ENCODE measurements around the gene PSMD9. TPM values are rescaled to one million over a fixed set of nuclear protein-coding genes. Genes with fewer than 3 reads are reported as not detected.
"Not testable (repeated sequence)": the region's sequence is repeated elsewhere in the genome, so short reads cannot be mapped to it uniquely, and the experiment has no call there.

PSMD9 gene
- total RNA-seq, 2 donors from 2014 or later = 41.4 to 50.9 TPM

DNA sequence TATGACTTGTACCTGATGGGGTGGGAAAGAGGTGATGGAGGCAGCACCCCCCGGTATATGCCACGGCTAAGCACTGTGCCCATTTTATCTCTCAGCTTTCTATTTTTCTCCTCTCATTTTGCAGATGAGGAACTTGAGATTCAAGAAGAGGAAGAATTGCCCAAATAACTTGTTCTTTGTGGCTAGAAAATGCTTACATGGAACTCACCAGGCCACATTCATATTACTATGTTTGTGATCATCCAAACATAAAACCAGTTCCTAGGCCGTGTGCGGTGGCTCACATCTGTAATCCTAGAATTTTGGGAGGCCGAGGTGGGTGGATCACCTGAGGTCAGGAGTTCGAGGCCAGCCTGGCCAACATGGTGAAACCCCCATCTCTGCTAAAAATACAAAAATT is 14.5 kb upstream of the PSMD9 start:
- Histone ChIP-seq H3K36me3 (ENCODE audit: control insufficient read depth, insufficient read depth, low read length) (no peaks in the 10 kb centered on the region), H3K4me3 (ENCODE audit: low read length) (no peak overlapping the region), H3K4me1 (ENCODE audit: control insufficient read depth, insufficient read depth, low read length) (no peaks in the 10 kb centered on the region), H3K27ac (ENCODE audit: low read depth, low read length) (no peak overlapping the region), H3K9me3 (ENCODE audit: control insufficient read depth, low read length) (no peaks in the 10 kb centered on the region), H3K9ac (ENCODE audit: extremely low read depth, low read length, poor library complexity, severe bottlenecking) (no peak overlapping the region), H3K27me3 (ENCODE audit: control insufficient read depth, insufficient read depth, low read length, poor library complexity, severe bottlenecking) (no peaks in the 10 kb centered on the region)
- H3K36me3 Mint-ChIP-seq (ENCODE audit: low read depth) = no peaks in the 10 kb centered on the region
- DNase-seq = no peak
- H3K9me3 Mint-ChIP-seq = no peaks in the 10 kb centered on the region
- 96 to 100% methylated on average over 6 of the region's 6 CpGs for WGBS, 2 experiments (ENCODE audit: insufficient coverage in 1 of 2, insufficient read length in 1 of 2)
- H3K27ac Mint-ChIP-seq = no peak overlapping the region
- H3K4me1 Mint-ChIP-seq = no peaks in the 10 kb centered on the region
- TF ChIP-seq, protein P1, sequence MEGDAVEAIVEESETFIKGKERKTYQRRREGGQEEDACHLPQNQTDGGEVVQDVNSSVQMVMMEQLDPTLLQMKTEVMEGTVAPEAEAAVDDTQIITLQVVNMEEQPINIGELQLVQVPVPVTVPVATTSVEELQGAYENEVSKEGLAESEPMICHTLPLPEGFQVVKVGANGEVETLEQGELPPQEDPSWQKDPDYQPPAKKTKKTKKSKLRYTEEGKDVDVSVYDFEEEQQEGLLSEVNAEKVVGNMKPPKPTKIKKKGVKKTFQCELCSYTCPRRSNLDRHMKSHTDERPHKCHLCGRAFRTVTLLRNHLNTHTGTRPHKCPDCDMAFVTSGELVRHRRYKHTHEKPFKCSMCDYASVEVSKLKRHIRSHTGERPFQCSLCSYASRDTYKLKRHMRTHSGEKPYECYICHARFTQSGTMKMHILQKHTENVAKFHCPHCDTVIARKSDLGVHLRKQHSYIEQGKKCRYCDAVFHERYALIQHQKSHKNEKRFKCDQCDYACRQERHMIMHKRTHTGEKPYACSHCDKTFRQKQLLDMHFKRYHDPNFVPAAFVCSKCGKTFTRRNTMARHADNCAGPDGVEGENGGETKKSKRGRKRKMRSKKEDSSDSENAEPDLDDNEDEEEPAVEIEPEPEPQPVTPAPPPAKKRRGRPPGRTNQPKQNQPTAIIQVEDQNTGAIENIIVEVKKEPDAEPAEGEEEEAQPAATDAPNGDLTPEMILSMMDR (conservative IDR thresholded peaks at IDR 0.05) = no peak
- peaks cover 4% of the 10 kb centered on the region for H3K27me3 Mint-ChIP-seq (ENCODE audit: insufficient read depth)
- no peak overlapping the region for H3K4me3 Mint-ChIP-seq

DNA sequence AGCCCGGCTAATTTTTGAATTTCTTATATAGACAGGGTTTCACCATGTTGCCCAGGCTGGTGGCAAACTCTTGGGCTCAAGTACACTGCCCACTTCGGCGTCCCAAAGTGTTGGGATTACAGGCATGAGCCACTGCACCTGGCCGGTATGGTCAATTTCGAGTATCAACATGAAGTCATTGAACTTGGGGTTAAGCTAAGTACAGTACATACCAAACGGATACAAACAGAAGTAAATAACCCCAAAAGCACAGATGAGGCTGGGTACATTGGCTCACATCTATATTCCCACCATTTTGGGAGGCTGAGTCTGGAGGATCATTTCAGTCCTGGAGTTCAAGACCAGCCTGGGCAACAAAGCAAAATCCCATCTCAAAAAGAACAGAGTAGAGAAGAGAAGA is 13.0 kb upstream of the PSMD9 start:
- 90 to 92% methylated on average over 3 to 6 of the region's 6 CpGs for WGBS, 2 experiments (ENCODE audit: insufficient coverage in 1 of 2, insufficient read length in 1 of 2)
- Mint-ChIP-seq H3K27ac (no peak overlapping the region), H3K4me3 (no peak overlapping the region), H3K27me3 (ENCODE audit: insufficient read depth) (peaks cover 4% of the 10 kb centered on the region), H3K36me3 (ENCODE audit: low read depth) (no peaks in the 10 kb centered on the region), H3K9me3 (no peaks in the 10 kb centered on the region), H3K4me1 (no peaks in the 10 kb centered on the region)
- Histone ChIP-seq H3K27me3 (ENCODE audit: control insufficient read depth, insufficient read depth, low read length, poor library complexity, severe bottlenecking) (no peaks in the 10 kb centered on the region), H3K4me1 (ENCODE audit: control insufficient read depth, insufficient read depth, low read length) (no peaks in the 10 kb centered on the region), H3K9ac (ENCODE audit: extremely low read depth, low read length, poor library complexity, severe bottlenecking) (no peak overlapping the region), H3K4me3 (ENCODE audit: low read length) (no peak overlapping the region), H3K9me3 (ENCODE audit: control insufficient read depth, low read length) (no peaks in the 10 kb centered on the region), H3K36me3 (ENCODE audit: control insufficient read depth, insufficient read depth, low read length) (no peaks in the 10 kb centered on the region), H3K27ac (ENCODE audit: low read depth, low read length) (no peak overlapping the region)
- TF ChIP-seq, protein P1 (conservative IDR thresholded peaks at IDR 0.05) = no peak
- DNase-seq = no peak

DNA sequence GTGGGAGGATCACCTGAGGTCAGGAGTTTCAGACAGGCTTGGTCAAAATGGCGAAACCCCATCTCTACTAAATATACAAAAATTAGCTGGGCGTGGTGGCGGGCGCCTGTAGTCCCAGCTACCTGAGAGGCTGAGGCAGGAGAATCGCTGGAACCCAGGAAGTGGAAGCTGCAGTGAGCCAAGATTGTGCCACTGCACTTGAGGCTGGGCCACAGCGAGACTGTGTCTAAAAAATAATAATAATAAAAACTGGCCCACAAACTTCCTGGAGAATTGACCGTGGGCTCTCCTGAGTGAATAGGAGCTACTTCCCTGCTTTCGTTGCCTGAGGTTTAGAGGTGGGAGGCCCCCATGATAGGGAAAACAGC is 12.5 kb upstream of the PSMD9 start:
- not testable (repeated sequence) for H3K27ac ChIP-seq (ENCODE audit: low read depth, low read length); H3K4me3 ChIP-seq (ENCODE audit: low read length); H3K9me3 ChIP-seq (ENCODE audit: control insufficient read depth, low read length); H3K4me1 ChIP-seq (ENCODE audit: control insufficient read depth, insufficient read depth, low read length); H3K27me3 ChIP-seq (ENCODE audit: control insufficient read depth, insufficient read depth, low read length, poor library complexity, severe bottlenecking); DNase-seq; H3K36me3 ChIP-seq (ENCODE audit: control insufficient read depth, insufficient read depth, low read length); H3K9me3 Mint-ChIP-seq; H3K27me3 Mint-ChIP-seq (ENCODE audit: insufficient read depth); H3K4me1 Mint-ChIP-seq; H3K4me3 Mint-ChIP-seq; H3K9ac ChIP-seq (ENCODE audit: extremely low read depth, low read length, poor library complexity, severe bottlenecking); H3K36me3 Mint-ChIP-seq (ENCODE audit: low read depth); H3K27ac Mint-ChIP-seq
- 95 to 97% methylated on average over 4 to 8 of the region's 8 CpGs for WGBS, 2 experiments (ENCODE audit: insufficient coverage in 1 of 2, insufficient read length in 1 of 2)

DNA sequence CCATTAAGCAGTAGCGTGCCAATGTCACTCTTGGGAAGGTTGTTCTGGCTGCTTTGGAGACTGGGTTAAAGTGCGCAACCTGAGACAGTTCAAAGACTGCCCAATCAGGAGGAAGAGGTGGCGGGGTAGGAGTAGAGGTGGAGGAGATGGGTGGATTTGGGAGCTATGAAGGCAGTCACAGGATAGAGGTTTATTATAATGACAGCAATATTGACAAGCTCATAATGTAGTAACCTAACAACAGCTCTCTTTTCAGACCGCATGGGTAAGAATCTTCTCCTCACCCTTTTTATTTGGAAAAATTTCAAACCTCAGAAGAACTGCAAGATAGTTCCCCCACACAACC is 5.3 kb upstream of the PSMD9 start:
- no peak overlapping the region for H3K27ac Mint-ChIP-seq
- H3K9me3 Mint-ChIP-seq = peaks cover under 1% of the 10 kb centered on the region
- Histone ChIP-seq H3K4me3 (ENCODE audit: low read length) (no peak overlapping the region), H3K9ac (ENCODE audit: extremely low read depth, low read length, poor library complexity, severe bottlenecking) (no peak overlapping the region), H3K36me3 (ENCODE audit: control insufficient read depth, insufficient read depth, low read length) (no peaks in the 10 kb centered on the region), H3K27me3 (ENCODE audit: control insufficient read depth, insufficient read depth, low read length, poor library complexity, severe bottlenecking) (no peaks in the 10 kb centered on the region), H3K4me1 (ENCODE audit: control insufficient read depth, insufficient read depth, low read length) (no peaks in the 10 kb centered on the region), H3K9me3 (ENCODE audit: control insufficient read depth, low read length) (no peaks in the 10 kb centered on the region), H3K27ac (ENCODE audit: low read depth, low read length) (no peak overlapping the region)
- TF ChIP-seq, protein P1 (conservative IDR thresholded peaks at IDR 0.05) = no peak
- peak; percentile 74 for DNase-seq
- no peaks in the 10 kb centered on the region for H3K36me3 Mint-ChIP-seq (ENCODE audit: low read depth)
- H3K27me3 Mint-ChIP-seq (ENCODE audit: insufficient read depth) = peaks cover 6% of the 10 kb centered on the region
- 80 to 94% methylated on average over 4 of the region's 4 CpGs for WGBS, 2 experiments (ENCODE audit: insufficient coverage in 1 of 2, insufficient read length in 1 of 2)
- H3K4me1 Mint-ChIP-seq = peaks cover 3% of the 10 kb centered on the region
- no peak overlapping the region for H3K4me3 Mint-ChIP-seq

DNA sequence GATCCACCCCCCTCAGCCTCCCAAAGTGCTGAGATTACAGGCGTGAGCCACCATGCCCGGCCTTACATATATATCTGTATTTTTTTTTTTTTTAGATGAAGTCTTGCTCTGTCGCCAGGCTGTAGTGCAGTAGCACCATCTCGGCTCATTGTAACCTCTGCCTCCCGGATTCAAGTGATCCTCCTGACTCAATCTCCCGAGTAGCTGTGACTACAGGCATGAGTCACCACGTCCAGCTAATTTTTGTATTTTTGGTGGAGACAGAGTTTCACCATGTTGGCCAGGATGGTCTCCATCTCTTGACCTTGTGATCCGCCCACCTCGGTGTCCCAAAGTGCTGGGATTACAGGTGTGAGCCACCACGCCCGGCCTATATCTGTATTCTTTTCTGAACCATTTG is 3.5 kb upstream of the PSMD9 start:
- not testable (repeated sequence) for H3K27me3 ChIP-seq (ENCODE audit: control insufficient read depth, insufficient read depth, low read length, poor library complexity, severe bottlenecking); H3K4me1 ChIP-seq (ENCODE audit: control insufficient read depth, insufficient read depth, low read length); H3K9me3 Mint-ChIP-seq; H3K4me3 ChIP-seq (ENCODE audit: low read length); H3K4me3 Mint-ChIP-seq; H3K9me3 ChIP-seq (ENCODE audit: control insufficient read depth, low read length); H3K36me3 ChIP-seq (ENCODE audit: control insufficient read depth, insufficient read depth, low read length); DNase-seq; H3K9ac ChIP-seq (ENCODE audit: extremely low read depth, low read length, poor library complexity, severe bottlenecking); H3K27ac ChIP-seq (ENCODE audit: low read depth, low read length); H3K36me3 Mint-ChIP-seq (ENCODE audit: low read depth); H3K27ac Mint-ChIP-seq
- H3K27me3 Mint-ChIP-seq (ENCODE audit: insufficient read depth) = peaks cover 10% of the 10 kb centered on the region
- WGBS, 2 experiments (ENCODE audit: insufficient coverage in 1 of 2, insufficient read length in 1 of 2) = 92 to 94% methylated on average over 9 to 11 of the region's 11 CpGs
- peaks cover 11% of the 10 kb centered on the region for H3K4me1 Mint-ChIP-seq

Data from endodermal cell (in vitro differentiated cells).